Astrocyte of the spinal cord (primary cell): ENCODE measurements around the gene LDLRAD3.

Experiments
- DNase-seq: peaks from one replicate; pipeline ENCODE4 v3.0.0; 2011; ENCODE audit warnings: low read depth, low spot score
- H3K4me3 ChIP-seq: 2 replicates; pipeline ENCODE4 v1.5.1; 2011; ENCODE audit warnings: low read depth, mild to moderate bottlenecking, low read length, moderate library complexity
- in situ Hi-C: cut with HindIII; loops from 2 replicates; pipeline ENCODE4 v1.10.0; 2017; ENCODE audit warnings: low sequenced_read_pairs
- TF ChIP-seq, protein P1 (sequence below): IDR thresholded peaks from 2 replicates; pipeline ENCODE4 v1.5.1; 2012; ENCODE audit warnings: low read depth, mild to moderate bottlenecking, low read length, inconsistent platforms

The LDLRAD3 gene

DNA sequence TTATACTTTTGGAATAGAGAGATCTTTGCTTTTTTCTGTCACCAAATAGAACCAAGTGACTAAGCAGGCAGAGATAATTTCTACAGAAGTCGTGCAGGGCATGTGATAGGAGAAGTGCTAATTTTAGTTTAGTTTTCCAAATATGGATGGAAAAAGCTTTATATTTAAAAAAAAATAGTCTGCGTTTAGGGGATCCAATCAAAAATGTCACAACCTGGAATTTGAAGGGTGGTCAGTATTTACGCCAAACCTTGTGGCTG lies 165.7 kb downstream of the LDLRAD3 start:
- H3K4me3 ChIP-seq = no peak overlapping the region
- no peak for DNase-seq
- TF ChIP-seq, protein P1, sequence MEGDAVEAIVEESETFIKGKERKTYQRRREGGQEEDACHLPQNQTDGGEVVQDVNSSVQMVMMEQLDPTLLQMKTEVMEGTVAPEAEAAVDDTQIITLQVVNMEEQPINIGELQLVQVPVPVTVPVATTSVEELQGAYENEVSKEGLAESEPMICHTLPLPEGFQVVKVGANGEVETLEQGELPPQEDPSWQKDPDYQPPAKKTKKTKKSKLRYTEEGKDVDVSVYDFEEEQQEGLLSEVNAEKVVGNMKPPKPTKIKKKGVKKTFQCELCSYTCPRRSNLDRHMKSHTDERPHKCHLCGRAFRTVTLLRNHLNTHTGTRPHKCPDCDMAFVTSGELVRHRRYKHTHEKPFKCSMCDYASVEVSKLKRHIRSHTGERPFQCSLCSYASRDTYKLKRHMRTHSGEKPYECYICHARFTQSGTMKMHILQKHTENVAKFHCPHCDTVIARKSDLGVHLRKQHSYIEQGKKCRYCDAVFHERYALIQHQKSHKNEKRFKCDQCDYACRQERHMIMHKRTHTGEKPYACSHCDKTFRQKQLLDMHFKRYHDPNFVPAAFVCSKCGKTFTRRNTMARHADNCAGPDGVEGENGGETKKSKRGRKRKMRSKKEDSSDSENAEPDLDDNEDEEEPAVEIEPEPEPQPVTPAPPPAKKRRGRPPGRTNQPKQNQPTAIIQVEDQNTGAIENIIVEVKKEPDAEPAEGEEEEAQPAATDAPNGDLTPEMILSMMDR = no peak
- in situ Hi-C loops = no loop called here

DNA sequence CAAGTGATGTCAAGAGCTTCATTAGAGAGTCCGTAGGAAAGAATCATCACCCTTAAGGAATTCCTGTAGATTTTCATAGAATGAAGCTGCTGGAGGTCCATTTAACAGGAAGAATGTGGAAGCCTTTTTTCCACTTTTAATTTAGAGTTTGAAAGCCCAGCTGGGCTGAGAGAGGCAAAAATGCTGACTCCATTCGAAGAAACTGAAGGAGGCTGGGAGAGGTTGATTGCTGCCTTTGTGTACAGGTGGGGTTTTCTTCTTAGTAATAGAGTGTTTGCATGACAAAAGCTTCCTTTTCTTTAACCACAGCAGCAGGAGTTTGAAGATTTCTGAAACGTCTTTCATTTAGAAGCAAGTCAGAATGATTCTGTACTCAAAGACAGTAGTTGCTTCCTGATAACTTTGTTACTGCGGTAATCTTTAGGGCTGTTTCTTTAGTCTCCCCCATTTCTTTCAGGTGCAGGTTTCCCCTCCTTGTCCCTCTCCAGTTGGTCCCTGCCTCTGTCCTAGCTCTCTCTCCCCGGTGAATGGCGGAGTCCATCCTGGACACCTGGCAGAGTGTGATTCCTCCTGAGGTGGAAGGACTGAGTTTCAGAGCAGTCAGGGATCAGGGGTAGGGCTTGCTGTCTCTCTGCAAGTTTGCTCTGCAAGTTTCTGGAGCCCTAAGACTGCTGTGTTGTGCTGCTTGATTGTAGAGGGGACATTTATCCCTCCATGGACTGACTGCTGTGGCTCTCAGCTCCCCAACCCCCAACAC lies 166.2 kb downstream of the LDLRAD3 start:
- no peak overlapping the region for H3K4me3 ChIP-seq
- TF ChIP-seq, protein P1 = no peak
- peak; percentile 18 for DNase-seq
- in situ Hi-C loops = no loop called here

DNA sequence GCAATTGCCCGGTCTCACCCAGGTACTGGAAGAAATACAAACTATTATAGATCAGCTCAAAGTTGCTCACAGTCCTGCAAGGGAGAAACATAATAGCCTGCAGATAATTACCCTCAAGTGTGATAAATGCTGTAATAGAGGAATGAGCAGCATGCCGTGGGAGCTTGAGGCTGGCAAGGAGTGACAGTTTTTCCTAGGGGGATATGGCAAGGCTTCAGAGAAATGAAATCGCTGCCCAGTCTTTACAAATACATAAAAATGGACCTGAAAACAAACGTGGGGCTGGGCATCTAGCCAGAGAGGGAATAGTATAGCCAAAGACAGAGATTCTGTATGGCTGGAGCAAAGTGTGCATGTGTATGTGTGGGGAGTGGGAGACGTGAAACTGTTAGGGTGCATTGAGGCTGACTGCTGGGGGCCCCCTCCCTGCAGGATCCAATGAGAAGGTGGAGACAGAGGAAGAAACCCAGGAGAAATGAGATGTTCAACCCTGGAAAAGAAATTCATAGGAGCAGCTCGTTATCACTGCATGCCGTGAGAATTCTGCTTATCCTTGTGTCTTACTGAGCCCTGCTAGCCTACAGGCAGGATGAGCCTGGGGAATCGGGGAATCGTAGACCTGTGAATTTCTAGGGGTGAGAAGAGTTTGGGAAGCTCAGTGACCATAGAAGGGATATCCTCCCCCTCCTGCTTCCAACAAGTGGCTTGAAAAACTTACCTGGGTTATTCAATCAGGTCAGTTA lies 167.0 kb downstream of the LDLRAD3 start:
- H3K4me3 ChIP-seq = no peak overlapping the region
- in situ Hi-C loops = no loop called here
- no peak for DNase-seq
- TF ChIP-seq, protein P1 = no peak

DNA sequence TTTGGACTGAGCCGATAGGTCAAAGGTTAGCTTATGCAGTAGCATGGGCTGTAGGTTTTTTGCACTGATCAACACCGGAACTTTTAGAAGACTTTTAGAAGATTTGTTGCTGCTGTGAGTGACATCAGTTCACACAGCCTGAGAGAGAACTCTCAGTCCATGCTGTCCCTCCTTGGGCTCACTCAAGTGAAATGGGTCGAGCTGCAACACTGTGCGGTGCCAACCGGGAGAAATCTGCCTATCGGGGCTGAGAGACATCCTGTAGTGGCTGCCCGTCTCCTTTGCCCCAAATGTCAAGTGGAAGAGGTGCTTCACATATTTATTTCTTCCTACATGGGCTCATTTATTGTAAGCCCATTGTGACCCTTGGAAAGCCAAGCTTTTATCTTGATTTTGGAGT lies 170.2 kb downstream of the LDLRAD3 start:
- TF ChIP-seq, protein P1 = no peak
- in situ Hi-C loops = no loop called here
- DNase-seq = no peak
- H3K4me3 ChIP-seq = no peak overlapping the region

DNA sequence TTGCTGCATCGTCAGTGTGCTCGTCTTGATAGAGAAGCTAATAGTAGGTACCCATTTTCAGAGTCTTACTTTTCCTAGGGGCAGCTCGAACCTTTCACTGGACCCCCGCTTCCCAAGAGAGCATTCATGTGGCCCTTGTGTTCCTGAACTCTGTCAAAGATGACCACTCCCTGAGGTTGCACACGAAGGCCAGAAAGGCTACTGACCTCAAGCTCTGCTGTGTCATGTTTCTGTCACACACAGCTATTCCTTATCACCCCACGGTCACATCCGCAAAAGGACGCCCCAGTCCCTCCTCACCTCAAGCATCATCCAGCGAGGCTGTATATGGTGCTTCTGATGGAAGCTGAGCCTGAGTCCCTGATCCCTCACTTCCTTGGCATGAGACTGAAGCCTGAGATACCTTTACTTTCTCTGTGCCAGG lies 171.5 kb downstream of the LDLRAD3 start:
- TF ChIP-seq, protein P1 = no peak
- in situ Hi-C loops = no loop called here
- no peak overlapping the region for H3K4me3 ChIP-seq
- no peak for DNase-seq

DNA sequence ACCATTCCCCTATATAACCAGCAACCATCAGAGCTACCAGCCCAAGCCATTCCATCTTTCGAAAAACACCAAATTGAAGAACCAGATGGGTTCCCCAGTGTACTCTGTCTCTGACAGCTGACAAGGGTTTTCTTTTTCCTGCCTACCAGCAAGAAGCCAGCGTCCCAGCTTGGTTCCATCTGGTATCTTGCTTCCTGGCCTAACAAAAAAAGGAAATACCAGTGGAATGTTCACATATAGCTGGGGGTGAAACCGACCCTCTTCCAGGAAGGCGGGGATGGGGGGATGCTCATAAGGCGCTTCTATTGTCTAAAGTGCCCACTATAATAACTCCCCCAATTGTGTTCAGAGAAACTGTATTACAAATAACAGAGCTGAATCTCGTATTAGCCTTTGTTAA lies 172.3 kb downstream of the LDLRAD3 start:
- DNase-seq = no peak
- TF ChIP-seq, protein P1 = no peak
- in situ Hi-C loops = no loop called here
- no peak overlapping the region for H3K4me3 ChIP-seq
